Adrenal gland (tissue), 12 donors: ENCODE data around the gene CCDC144A. TPM values are rescaled to one million over a fixed set of nuclear protein-coding genes. Genes with fewer than 3 reads are reported as not detected.
"Not testable (repeated sequence)": the region's sequence is repeated elsewhere in the genome, so short reads cannot be mapped to it uniquely, and the experiment has no call there.

ENCODE experiments used
- DNase-seq, 7 donors: peaks; one replicate each; pipeline ENCODE4 v3.0.0-alpha.2; 2019 to 2020
- H3K27ac ChIP-seq, 5 donors: fragments of 200-600 bp; sonication (generic) in 4 of 5; 1 replicate in 3 of 5; 2 replicates in 2 of 5; pipeline versions ENCODE4 v1.5.1 to v1.8.0; 2016 to 2020; ENCODE audit warnings: mild to moderate bottlenecking in 1 of 5
- H3K27me3 ChIP-seq: fragments of 200-600 bp; 2 replicates; pipeline ENCODE4 v1.8.0; 2021
- H3K36me3 ChIP-seq, 2 donors: fragments of 200-600 bp; replicated peaks in 1 of 2; 1 replicate in 1 of 2; 2 replicates in 1 of 2; pipeline versions ENCODE4 v1.5.1 to v1.8.0; 2018 to 2022
- H3K4me1 ChIP-seq, 2 donors: fragments of 200-600 bp; replicated peaks in 1 of 2; 1 replicate in 1 of 2; 2 replicates in 1 of 2; pipeline versions ENCODE4 v1.5.1 to v1.8.0; 2018 to 2021
- H3K4me3 ChIP-seq, 4 donors: fragments of 200-600 bp; sonication (generic) in 3 of 4; one replicate each; pipeline ENCODE4 v1.5.1; 2016 to 2018
- H3K9me3 ChIP-seq, 3 donors: fragments of 200-600 bp; sonication (generic) in 1 of 3; replicated peaks in 1 of 3; 1 replicate in 2 of 3; 2 replicates in 1 of 3; pipeline versions ENCODE4 v1.5.1 to v1.8.0; 2016 to 2021
- WGBS, 4 donors: extraction: QIAGEN DNeasy Blood & Tissue Kit in 2 of 4; methylation state at CpG; one replicate each; pipeline versions ENCODE4 v1.1.5 to v1.1.7; 2013 to 2017; 5-methylcytosine and 5-hydroxymethylcytosine counted together
- intact Hi-C, 2 donors: fragments of 100-400 bp; cut with DNase I; formaldehyde crosslinking; loops; one replicate each; pipeline versions ENCODE4 v1.14.1 to v1.15.0; 2022 to 2023
- polyA plus RNA-seq, 3 donors: library from polyadenylated mRNA; stranded (reverse); fragments of 200-250 nt in 2 of 3; fragments of 350-450 nt in 1 of 3; fragmentation: Illumina TruSeq in 1 of 3; extraction: RNeasy Lipid Tissue Mini Kit (QIAGEN cat#74804) in 1 of 3; gene quantifications; one replicate each; pipeline ENCODE4 v1.2.3, GENCODE V29; 2013 to 2014
- total RNA-seq, 9 donors: library from RNA; depleted of rRNA in 4 of 9; stranded (reverse); fragments of >200 nt in 4 of 9; fragments of 120-200 nt in 1 of 9; fragmentation: NEBNext Ultra II Directional in 1 of 9; extraction: Animal tissue kit (Norgen Biotek cat#: 25700) in 1 of 9; gene quantifications; one replicate each; pipeline versions ENCODE4 v1.1.0 to v1.2.4, GENCODE V29; 2013 to 2023
- TF ChIP-seq, protein P1 (sequence below), 6 experiments: fragments of 450-650 bp in 4 of 6; fragments of 200-600 bp in 2 of 6; sonication (generic) in 1 of 6; IDR thresholded peaks; 1 replicate in 5 of 6; 2 replicates in 1 of 6; pipeline versions ENCODE4 v1.5.1 to v1.8.0; 2016 to 2021; ENCODE audit warnings: antibody characterized with exemption in 6 of 6, mild to moderate bottlenecking in 2 of 6, moderate library complexity in 1 of 6
- donor health status: healthy with polysubstance abuse.
- donor health status: Bipolar disorder and iron deficiency.
- donor health status: DM: yes; HTN: yes; CAD: no.
- donor health status: DM: no; HTN: no; CAD: no.
- donor health status: DM: no; HTN: no; CAD: no.
- donor health status: DM: yes; HTN: yes; CAD: no.

Gene CCDC144A
- total and polyA plus RNA-seq, 12 donors: 0.06 to 13.6 (median 2.5) TPM

DNA sequence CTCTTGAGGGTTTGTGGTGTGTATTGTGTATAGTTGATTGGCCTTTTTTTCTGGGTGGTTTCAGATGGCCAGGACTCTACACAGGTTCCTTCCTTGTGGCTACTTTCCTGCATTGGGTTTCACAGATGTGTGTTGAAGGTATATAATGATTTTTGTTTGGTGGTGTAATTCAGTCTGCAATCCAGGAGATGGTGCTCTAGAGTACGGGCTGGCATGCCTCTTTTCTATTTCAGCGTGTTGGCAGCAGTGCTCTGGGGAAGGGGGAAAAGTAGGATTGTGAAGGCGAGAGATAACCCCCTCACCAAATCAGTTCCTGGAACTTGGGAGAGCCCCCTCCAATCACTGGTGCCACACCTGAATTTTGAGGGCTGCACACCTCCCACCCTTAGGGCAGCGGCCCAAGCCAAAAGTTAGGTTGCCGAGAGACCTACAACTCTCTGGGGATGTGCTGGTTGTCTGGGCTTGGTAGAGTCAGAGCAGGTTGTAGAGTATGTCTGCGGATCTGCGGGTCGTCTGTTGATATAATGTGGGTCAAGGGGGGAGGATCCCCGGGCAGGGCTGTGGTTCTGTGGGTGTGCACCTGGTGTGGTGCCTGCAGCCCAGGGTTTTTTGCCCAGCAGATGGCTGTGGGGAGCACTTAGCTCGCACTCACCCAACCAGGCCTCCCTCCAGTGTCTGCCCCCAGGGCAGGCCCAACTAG lies 61.3 kb downstream of the CCDC144A start:
- TF ChIP-seq, protein P1, sequence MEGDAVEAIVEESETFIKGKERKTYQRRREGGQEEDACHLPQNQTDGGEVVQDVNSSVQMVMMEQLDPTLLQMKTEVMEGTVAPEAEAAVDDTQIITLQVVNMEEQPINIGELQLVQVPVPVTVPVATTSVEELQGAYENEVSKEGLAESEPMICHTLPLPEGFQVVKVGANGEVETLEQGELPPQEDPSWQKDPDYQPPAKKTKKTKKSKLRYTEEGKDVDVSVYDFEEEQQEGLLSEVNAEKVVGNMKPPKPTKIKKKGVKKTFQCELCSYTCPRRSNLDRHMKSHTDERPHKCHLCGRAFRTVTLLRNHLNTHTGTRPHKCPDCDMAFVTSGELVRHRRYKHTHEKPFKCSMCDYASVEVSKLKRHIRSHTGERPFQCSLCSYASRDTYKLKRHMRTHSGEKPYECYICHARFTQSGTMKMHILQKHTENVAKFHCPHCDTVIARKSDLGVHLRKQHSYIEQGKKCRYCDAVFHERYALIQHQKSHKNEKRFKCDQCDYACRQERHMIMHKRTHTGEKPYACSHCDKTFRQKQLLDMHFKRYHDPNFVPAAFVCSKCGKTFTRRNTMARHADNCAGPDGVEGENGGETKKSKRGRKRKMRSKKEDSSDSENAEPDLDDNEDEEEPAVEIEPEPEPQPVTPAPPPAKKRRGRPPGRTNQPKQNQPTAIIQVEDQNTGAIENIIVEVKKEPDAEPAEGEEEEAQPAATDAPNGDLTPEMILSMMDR (IDR thresholded peaks at IDR 0.05): peak in 4 of 6 experiments; percentile 12 to 37 (median 30)
- H3K4me1 ChIP-seq, H3K27ac ChIP-seq, H3K27me3 ChIP-seq, DNase-seq, H3K9me3 ChIP-seq, H3K4me3 ChIP-seq, H3K36me3 ChIP-seq, intact Hi-C loops: not testable (repeated sequence)
- 12 to 53% (median 32%) methylated on average over 3 to 10 of the region's 10 CpGs for WGBS, 4 donors

DNA sequence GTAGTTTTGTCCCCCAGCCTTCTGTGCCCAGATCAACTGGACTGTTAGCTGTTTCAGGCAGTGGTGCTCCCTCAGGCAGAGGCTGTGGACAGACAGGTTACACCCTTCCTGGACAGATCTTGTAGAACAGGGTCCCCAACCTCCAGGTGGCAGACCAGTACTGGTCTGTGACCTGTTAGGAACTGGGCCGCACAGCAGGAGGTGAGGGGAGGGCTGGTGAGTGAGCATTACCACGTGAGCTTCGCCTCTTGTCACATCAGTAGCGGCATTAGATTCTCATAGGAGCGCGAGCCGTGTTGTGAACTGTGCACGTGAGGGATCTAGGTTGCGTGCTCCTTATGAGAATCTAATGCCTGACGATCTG lies 61.9 kb downstream of the CCDC144A start:
- DNase-seq, H3K4me3 ChIP-seq, H3K9me3 ChIP-seq, H3K4me1 ChIP-seq, H3K27ac ChIP-seq, intact Hi-C loops, H3K36me3 ChIP-seq, H3K27me3 ChIP-seq: not testable (repeated sequence)
- 86 to 91% methylated on average over 10 of the region's 10 CpGs; no CpG with 5 or more reads in 2 of the 4 donors for WGBS, 4 donors

DNA sequence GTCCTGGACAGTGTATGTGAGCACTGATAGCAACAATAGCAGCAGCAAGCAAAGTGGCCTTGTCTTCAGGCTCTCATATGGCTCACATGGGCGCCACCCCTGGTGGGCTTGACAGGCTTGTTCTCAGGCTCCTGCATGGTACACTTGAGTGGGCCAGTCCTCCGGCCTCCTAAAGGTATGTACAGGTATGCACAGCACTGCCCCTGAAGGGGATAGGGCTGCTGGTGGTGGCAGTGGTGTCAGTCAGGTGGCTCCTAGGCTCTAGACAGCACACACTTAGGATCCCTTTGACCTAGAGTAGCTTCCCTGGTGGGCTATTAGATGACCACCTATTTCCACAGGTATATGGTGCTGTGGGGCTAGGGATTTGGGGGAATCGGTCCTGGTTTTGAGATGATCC lies 67.5 kb downstream of the CCDC144A start:
- H3K4me1 ChIP-seq, DNase-seq, H3K4me3 ChIP-seq, H3K27me3 ChIP-seq, intact Hi-C loops, H3K9me3 ChIP-seq, H3K36me3 ChIP-seq, H3K27ac ChIP-seq: not testable (repeated sequence)
- WGBS, 4 donors: 65 to 93% (median 82%) methylated on average over 3 of the region's 3 CpGs; no CpG with 5 or more reads in 1 of the 4 donors

DNA sequence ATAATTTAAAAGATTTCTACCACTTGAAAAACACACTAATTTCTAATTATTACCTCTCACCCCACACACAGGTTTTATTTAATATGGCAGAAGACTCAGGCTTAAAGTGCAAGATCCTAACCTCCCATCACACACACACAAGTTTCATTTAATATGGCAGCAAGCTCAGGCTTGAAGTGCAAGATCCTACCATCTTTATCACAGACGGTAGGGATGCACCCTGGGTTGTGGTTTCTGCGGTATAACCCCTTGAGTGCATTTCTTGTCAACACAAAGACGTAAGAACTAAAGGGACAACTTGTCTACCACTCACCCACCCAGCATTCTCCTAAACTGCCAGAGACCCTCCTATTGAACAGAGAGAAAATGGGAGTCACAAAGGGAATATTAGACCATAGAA lies 68.1 kb downstream of the CCDC144A start:
- H3K36me3 ChIP-seq, H3K9me3 ChIP-seq, H3K27me3 ChIP-seq, intact Hi-C loops, H3K27ac ChIP-seq, DNase-seq, H3K4me1 ChIP-seq, H3K4me3 ChIP-seq: not testable (repeated sequence)
- 57 to 90% (median 89%) methylated on average over 1 to 3 of the region's 3 CpGs for WGBS, 4 donors

DNA sequence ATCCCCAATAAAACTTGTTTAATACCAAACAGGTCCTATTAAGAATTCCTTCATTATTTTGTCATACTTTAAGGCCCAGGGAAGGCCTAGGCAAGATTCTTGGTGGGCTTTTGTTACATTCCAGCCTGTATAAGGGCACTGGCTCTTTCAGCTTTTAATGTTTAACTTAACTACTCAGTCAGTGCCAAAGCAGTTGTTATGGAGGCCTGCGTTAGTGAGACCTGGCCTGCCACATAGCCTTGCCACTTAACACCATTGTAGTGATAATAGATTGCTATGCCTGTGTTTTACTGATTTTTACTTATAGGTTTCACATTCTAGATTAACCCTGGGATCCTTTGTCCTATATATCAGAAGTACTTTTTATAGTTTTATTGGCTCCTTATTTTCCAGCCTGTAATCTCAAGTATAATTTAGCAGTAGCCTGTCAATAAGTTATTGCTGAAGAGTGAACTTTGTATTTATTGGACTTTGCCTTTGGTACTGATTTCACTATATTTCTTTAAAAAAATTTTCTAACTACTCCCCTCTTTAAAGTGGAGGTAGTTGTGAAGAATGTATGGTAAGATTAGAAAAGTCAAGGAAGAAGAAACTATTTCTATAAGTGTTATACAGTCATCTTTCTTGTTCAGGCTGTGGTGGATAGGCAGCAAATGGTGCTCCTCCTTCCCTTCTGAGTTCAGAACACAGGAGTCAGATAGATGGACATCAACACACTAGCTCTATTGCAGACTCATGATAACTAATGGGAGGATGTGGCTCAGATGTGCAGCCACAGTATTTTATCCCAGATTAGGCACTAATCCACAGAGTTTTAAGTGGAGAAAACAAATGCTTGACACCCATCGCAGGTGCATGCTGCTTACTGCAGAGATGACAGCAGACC lies 78.5 kb downstream of the CCDC144A start:
- H3K4me1 ChIP-seq, H3K27ac ChIP-seq, H3K36me3 ChIP-seq, H3K27me3 ChIP-seq, H3K4me3 ChIP-seq, H3K9me3 ChIP-seq, DNase-seq, intact Hi-C loops: not testable (repeated sequence)
- 83 to 100% (median 96%) methylated on average over 1 to 2 of the region's 2 CpGs for WGBS, 4 donors

DNA sequence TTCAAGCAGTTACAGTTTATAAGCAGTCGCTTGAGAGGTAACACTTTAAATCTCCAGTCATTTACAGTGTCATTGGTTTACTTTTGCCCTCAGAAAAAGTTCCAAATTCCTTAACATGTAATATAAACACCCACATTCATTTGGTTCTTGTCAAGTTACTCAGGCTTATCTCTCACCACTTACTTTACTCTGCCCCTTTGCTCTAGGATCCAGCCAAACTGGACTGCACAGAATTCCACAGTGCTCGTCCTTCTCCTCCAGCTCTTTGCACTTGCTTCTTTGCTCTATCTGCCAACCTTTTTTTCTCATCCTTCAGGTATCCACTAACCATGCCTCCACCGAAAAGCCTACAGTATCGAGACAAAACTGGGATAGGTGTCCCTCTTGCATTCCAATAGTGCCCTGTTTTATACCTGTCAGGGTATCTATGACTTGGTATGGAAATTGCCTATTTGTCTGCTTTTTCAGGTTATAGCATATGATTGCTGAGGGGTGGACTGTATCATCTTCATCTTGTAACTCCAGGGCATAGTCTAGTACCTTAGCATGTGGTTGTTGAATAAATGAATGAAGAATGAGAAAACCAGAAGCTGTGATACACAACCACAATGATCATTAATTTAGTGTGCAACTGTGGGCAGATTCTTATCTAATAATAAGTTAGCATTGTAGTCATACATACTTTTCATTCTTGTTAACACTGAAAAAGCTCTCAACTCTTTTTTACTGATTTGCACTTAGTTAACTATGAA lies 82.5 kb downstream of the CCDC144A start:
- H3K27me3 ChIP-seq, intact Hi-C loops, DNase-seq, H3K27ac ChIP-seq, H3K4me1 ChIP-seq, H3K9me3 ChIP-seq, H3K4me3 ChIP-seq, H3K36me3 ChIP-seq: not testable (repeated sequence)
- 67 to 90% methylated on average over 2 of the region's 4 CpGs; no CpG with 5 or more reads in 2 of the 4 donors for WGBS, 4 donors

DNA sequence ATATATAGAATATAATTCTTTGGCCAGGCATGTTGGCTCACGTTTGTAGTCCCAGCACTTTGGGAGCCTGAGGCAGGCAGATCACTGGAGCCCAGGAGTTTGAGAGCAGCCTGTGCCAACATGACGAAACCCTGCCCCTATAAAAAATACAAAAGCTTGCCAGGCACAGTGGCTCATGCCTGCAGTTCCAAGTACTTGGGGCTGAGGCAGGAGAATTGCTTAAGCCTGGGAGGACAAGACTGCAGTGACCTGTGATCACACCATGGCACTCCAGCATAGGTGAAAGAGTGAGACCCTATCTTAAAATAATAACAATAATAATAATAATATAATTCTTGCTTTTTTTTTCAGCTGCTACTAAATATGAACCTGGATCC lies 83.1 kb downstream of the CCDC144A start:
- H3K27ac ChIP-seq, H3K4me3 ChIP-seq, DNase-seq, H3K27me3 ChIP-seq, H3K36me3 ChIP-seq, H3K4me1 ChIP-seq, H3K9me3 ChIP-seq, intact Hi-C loops: not testable (repeated sequence)
- 60% methylated on average over 1 of the region's 2 CpGs; no CpG with 5 or more reads in 3 of the 4 donors for WGBS, 4 donors

DNA sequence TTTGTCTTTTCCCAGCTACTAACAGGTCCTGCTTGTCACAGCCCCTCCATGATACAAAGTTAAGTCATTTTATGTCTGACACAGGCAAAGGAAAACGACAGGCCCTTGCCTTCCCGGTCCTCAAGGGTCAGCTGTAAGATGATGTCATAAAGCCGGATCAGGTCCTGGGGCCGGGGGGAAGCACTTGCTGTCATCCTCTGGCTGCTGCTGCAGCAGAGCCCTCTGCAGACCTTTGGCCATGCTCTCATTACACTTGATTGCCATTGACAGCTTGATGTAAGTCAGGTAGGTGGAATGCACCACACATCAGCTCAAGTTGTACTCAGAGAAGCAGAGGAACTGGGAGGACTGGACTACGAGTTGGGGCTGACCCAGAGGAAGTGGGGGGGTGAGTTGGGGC lies 97.8 kb downstream of the CCDC144A start:
- H3K27ac ChIP-seq, H3K27me3 ChIP-seq, H3K36me3 ChIP-seq, H3K9me3 ChIP-seq, H3K4me3 ChIP-seq, H3K4me1 ChIP-seq, DNase-seq, intact Hi-C loops: not testable (repeated sequence)
- WGBS, 4 donors: 51 to 80% (median 59%) methylated on average over 1 to 5 of the region's 5 CpGs

DNA sequence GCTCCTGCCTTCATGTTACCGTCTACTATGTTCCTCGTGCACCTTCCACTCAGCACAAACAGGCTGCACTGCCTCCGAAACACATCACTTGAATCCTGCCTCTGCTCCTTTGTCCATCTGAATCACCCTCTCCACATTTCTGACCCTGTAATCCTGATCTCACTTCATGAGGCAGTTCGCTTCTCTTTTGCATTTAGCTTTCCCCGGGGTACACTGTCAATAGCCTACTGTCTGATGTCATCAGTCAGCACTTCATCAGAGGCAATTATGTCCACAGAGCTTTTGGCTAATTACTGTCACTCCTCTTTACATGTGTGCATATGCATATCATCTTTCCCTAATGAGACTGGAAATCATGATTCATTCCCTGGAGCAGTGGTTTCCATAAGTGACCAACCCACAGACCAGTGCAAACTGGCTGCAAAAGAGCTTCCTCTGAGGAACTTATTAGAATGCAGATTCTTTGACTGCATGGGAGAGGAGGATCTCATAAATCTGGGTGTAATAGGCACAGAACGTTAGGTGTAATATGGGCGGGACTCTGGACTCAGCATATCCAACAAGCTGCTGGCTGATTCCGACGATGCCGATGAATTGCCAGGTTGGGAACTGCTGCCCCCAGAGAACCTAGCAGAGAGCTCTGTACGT lies 99.0 kb downstream of the CCDC144A start:
- 58 to 89% (median 86%) methylated on average over 2 to 6 of the region's 11 CpGs for WGBS, 4 donors
- H3K27ac ChIP-seq, DNase-seq, H3K27me3 ChIP-seq, H3K9me3 ChIP-seq, H3K4me3 ChIP-seq, H3K4me1 ChIP-seq, intact Hi-C loops, H3K36me3 ChIP-seq: not testable (repeated sequence)
